ENCODE data around the gene HOXB9. TPM values are rescaled to one million over a fixed set of nuclear protein-coding genes. Genes with fewer than 3 reads are reported as not detected.

HOXB9 gene
- total and polyA plus RNA-seq, 5 donors, result 0.02 TPM; not detected in 4

DNA sequence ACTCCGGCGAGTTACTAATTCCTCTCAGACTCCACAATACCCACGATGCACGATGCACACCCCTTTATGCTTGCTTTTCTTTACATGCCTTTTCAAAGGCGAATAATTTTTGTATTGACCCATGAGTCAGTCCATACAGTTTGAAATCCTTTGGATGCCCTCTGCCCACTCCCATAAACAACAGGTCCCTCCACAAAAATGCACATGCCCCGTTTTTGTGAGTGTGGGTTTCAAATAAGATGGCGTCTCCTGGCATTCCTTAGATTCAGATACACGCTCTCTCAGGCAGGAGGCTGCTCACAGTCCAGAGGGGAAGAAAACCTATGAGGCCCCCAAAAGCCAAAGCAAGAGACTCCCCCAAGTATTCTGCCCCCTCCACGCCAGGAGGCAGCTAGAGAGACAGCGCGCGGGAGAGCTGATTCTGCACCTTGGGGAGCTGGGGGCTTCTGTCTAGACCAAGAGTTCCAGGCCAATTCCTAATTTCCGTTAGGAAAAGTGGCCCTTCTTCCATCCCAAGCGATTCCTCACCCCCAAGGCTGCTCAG, 19.6 kb upstream of the HOXB9 start:
- ATAC-seq, result no peak
- WGBS, result 18% methylated on average over 14 of the region's 14 CpGs

DNA sequence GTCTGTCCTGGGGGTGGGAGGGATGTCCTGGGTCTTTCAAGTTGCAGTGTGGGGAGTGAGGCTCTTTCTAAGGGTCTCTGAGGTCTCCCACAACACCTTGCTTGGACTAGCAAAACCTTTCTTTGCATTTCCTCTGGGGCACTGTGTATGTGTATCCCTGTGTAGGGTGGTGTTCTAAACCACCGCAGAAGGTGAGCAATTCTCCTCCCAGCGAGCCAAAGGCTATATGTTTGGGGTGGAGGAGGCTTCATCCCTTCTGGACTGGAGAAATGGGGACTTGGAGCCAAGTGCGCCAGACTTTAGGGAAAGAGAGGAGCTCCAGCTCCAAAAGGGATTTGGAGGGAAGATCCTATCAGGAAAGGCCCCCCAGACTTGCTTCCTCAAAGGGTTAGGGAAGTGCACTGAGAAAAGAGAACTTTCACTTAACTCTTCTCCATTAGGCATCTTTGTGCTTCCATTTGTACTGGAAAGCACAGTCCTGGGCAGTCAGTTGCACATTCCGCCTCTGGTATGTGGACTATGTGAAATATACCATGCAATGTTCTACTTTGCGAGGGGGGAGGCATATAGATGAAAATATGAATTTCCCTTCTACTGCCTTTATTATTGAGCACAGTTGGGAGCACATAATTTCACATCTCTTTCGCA, 18.9 kb upstream of the HOXB9 start:
- Histone ChIP-seq H3K4me1 (ENCODE audit: control insufficient read depth, insufficient read depth, low read length) (no peaks in the 10 kb centered on the region), H3K9me3 (ENCODE audit: control insufficient read depth, low read length) (no peaks in the 10 kb centered on the region), H3K4me3 (ENCODE audit: low read length) (no peak overlapping the region), H3K27ac (ENCODE audit: low read length) (no peak overlapping the region), H3K27me3 (ENCODE audit: control insufficient read depth, insufficient read depth) (no peaks in the 10 kb centered on the region)
- DNase-seq (no peak), ATAC-seq (no peak)
- intact Hi-C loops (cut with DNase I), result no loop called here
- WGBS, result 27% methylated on average over 6 of the region's 6 CpGs

More for the DNA sequence above, 19.6 kb upstream of the HOXB9 start:
- Histone ChIP-seq H3K4me1 (ENCODE audit: control insufficient read depth, insufficient read depth, low read length) (no peaks in the 10 kb centered on the region), H3K4me3 (ENCODE audit: low read length) (no peak overlapping the region), H3K9me3 (ENCODE audit: control insufficient read depth, low read length) (no peaks in the 10 kb centered on the region), H3K27me3 (ENCODE audit: control insufficient read depth, insufficient read depth) (no peaks in the 10 kb centered on the region), H3K27ac (ENCODE audit: low read length) (no peak overlapping the region)
- intact Hi-C loops (cut with DNase I), result no loop called here
- DNase-seq, result no peak

DNA sequence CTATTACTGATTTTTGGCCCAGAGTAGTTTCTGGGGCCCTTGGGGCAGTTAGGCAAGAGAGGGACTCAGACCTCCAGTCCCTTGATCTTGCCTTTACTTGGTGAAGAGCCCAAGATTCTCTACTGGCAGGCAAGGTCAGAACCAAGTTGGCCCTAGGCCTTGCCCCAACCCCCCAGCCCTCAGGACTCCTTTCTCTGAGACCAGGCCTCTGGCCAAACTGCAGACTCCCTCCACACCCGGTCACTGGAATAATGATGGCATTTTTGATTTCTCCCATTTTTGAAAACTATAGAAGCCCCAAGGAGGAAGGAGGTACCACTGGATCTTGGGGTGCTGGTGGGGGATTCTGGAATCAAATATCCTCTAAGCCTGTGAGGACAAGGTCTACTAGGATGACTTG, 18.0 kb upstream of the HOXB9 start:
- no peaks in the 10 kb centered on the region for H3K4me1 ChIP-seq (ENCODE audit: control insufficient read depth, insufficient read depth, low read length)
- intact Hi-C loops (cut with DNase I), result no loop called here
- no peak overlapping the region for H3K27ac ChIP-seq (ENCODE audit: low read length)
- no peak for ATAC-seq
- H3K4me3 ChIP-seq (ENCODE audit: low read length), result no peak overlapping the region
- DNase-seq, result no peak
- H3K9me3 ChIP-seq (ENCODE audit: control insufficient read depth, low read length), result no peaks in the 10 kb centered on the region
- WGBS, result 55% methylated on average over 1 of the region's 1 CpG
- H3K27me3 ChIP-seq (ENCODE audit: control insufficient read depth, insufficient read depth), result no peaks in the 10 kb centered on the region

GRCh38 chr17:48643697-48644012, 17.5 kb upstream of the HOXB9 start:
- Histone ChIP-seq H3K4me1 (ENCODE audit: control insufficient read depth, insufficient read depth, low read length) (no peaks in the 10 kb centered on the region), H3K9me3 (ENCODE audit: control insufficient read depth, low read length) (no peaks in the 10 kb centered on the region), H3K27ac (ENCODE audit: low read length) (no peak overlapping the region), H3K27me3 (ENCODE audit: control insufficient read depth, insufficient read depth) (no peaks in the 10 kb centered on the region), H3K4me3 (ENCODE audit: low read length) (no peak overlapping the region)
- intact Hi-C loops (cut with DNase I), result no loop called here
- DNase-seq (no peak), ATAC-seq (no peak)

DNA sequence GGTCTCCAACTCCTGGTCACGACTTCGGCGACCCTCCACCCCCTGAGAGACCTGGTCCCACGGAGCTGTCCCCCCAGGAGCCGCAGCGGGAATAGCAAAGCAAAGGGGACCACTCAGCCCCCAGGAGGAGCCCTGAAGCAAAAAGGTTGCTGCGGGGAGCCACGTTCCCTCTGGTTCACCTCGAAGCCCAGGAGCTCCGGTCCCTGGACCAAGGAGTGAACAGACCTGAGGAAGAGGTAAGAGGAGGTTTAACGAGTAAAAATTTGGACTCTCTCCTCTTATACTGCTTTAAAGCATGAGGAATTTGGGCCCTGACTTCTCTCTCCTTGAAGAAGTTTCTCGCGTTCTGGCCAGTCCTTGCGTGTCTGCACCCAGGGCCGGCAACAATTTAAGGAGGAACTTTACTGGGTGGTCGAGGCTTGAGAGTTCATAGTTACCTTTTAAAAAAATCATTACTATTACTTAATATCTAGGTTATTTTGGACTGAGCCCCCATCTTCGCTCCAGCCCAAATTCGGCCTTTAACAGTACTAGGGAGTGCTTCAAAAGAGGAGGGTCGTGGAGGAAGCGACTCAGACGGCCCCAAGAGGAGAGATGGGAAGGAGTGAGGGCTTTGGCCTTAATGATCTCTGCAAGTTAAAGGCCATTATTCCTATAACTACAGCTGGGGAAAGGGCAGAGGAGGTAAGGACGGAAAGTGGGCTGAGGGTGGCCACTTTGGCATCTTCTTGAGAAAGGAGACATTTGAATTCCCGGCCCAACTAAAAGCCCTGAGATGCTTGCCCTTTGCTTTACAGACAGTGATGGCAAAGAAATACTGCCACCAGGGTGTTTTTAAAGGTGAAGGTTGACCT, 16.9 kb upstream of the HOXB9 start:
- intact Hi-C loops (cut with DNase I), result no loop called here
- no peak overlapping the region for H3K4me3 ChIP-seq (ENCODE audit: low read length)
- no peaks in the 10 kb centered on the region for H3K27me3 ChIP-seq (ENCODE audit: control insufficient read depth, insufficient read depth)
- no peaks in the 10 kb centered on the region for H3K4me1 ChIP-seq (ENCODE audit: control insufficient read depth, insufficient read depth, low read length)
- no peaks in the 10 kb centered on the region for H3K9me3 ChIP-seq (ENCODE audit: control insufficient read depth, low read length)
- 19% methylated on average over 23 of the region's 23 CpGs for WGBS
- ATAC-seq (no peak), DNase-seq (no peak)
- H3K27ac ChIP-seq (ENCODE audit: low read length), result no peak overlapping the region

DNA sequence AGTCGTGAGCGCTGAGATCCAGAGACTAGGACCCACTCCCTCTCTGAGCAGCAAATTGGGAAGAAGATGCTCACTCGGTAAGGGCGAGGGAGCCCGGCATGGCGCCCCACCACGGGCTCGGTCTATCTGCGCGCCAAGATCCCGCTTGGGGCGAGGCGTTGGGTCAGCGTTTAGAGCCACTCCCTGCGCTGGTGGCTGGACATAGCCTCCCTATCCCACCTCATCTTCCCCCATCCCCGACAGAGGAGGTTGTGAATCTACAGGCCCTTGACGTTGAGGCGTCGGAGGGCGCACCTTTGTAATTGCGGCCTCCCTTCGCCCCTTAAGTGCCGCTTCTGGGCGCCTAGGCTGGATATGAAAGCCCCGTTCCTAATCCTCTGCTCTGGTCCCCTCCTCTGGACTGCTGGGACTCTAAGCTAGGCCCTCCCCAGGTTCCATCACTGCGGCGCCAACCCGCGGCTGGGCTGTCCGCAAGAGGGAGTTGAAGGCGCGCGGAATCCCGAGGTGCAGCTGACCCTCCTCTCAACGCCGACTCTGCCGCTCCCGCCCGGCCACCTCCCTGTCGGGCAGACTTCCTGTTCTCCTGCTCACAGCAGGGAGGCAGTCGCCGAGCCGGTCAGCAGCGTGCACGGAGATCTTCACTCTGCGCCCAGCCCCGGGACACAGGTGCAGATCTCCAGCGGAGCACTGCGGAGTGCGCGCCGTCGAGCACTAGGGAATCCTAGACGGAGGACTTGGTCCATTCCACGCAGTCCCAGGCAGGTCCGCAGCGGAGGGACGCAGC, 16.1 kb upstream of the HOXB9 start:
- intact Hi-C loops (cut with DNase I), result no loop called here
- WGBS, result 3% methylated on average over 58 of the region's 58 CpGs
- H3K9me3 ChIP-seq (ENCODE audit: control insufficient read depth, low read length), result no peaks in the 10 kb centered on the region
- H3K4me1 ChIP-seq (ENCODE audit: control insufficient read depth, insufficient read depth, low read length), result no peaks in the 10 kb centered on the region
- ATAC-seq (no peak), DNase-seq (no peak)
- H3K27ac ChIP-seq (ENCODE audit: low read length), result no peak overlapping the region
- no peaks in the 10 kb centered on the region for H3K27me3 ChIP-seq (ENCODE audit: control insufficient read depth, insufficient read depth)
- H3K4me3 ChIP-seq (ENCODE audit: low read length), result no peak overlapping the region

GRCh38 chr17:48641541-48642058, 15.4 kb upstream of the HOXB9 start:
- WGBS, result 4% methylated on average over 29 of the region's 29 CpGs
- Histone ChIP-seq H3K27me3 (ENCODE audit: control insufficient read depth, insufficient read depth) (no peaks in the 10 kb centered on the region), H3K9me3 (ENCODE audit: control insufficient read depth, low read length) (no peaks in the 10 kb centered on the region), H3K4me3 (ENCODE audit: low read length) (no peak overlapping the region), H3K4me1 (ENCODE audit: control insufficient read depth, insufficient read depth, low read length) (no peaks in the 10 kb centered on the region), H3K27ac (ENCODE audit: low read length) (no peak overlapping the region)
- intact Hi-C loops (cut with DNase I), result no loop called here
- ATAC-seq (no peak), DNase-seq (no peak)

DNA sequence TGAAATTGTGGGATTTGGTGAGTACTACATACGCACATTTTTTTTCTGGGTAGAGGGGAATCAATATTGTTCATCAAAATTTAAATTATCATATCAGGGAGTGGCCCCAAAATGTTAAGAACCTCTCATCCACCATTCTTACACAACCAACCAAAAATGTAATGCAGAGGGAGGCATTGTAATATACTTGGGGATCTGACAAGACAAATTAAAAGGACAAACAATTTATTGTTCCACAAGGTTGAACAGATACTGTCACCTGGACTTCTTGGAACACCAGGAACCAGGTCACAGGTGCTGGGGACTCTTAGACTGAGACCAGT, 14.7 kb upstream of the HOXB9 start:
- Histone ChIP-seq H3K4me1 (ENCODE audit: control insufficient read depth, insufficient read depth, low read length) (no peaks in the 10 kb centered on the region), H3K4me3 (ENCODE audit: low read length) (no peak overlapping the region), H3K27ac (ENCODE audit: low read length) (no peak overlapping the region), H3K9me3 (ENCODE audit: control insufficient read depth, low read length) (no peaks in the 10 kb centered on the region), H3K27me3 (ENCODE audit: control insufficient read depth, insufficient read depth) (peaks cover 2% of the 10 kb centered on the region)
- intact Hi-C loops (cut with DNase I), result no loop called here
- 35% methylated on average over 1 of the region's 1 CpG for WGBS
- no peak for ATAC-seq
- DNase-seq, result no peak

- DNase-seq (no peak), ATAC-seq (no peak)
- H3K27me3 ChIP-seq (ENCODE audit: control insufficient read depth, insufficient read depth), result peaks cover 4% of the 10 kb centered on the region
- no peaks in the 10 kb centered on the region for H3K4me1 ChIP-seq (ENCODE audit: control insufficient read depth, insufficient read depth, low read length)
- intact Hi-C loops (cut with DNase I), result no loop called here
- WGBS, result 43% methylated on average over 6 of the region's 6 CpGs
- no peaks in the 10 kb centered on the region for H3K9me3 ChIP-seq (ENCODE audit: control insufficient read depth, low read length)
- H3K27ac ChIP-seq (ENCODE audit: low read length), result no peak overlapping the region
- no peak overlapping the region for H3K4me3 ChIP-seq (ENCODE audit: low read length)
Measured at GRCh38 chr17:48639982-48640857, 14.1 kb upstream of the HOXB9 start.

- no peak overlapping the region for H3K4me3 ChIP-seq (ENCODE audit: low read length)
- 19% methylated on average over 5 of the region's 5 CpGs for WGBS
- intact Hi-C loops (cut with DNase I), result no loop called here
- ATAC-seq, result no peak
- no peaks in the 10 kb centered on the region for H3K4me1 ChIP-seq (ENCODE audit: control insufficient read depth, insufficient read depth, low read length)
- peaks cover 4% of the 10 kb centered on the region for H3K27me3 ChIP-seq (ENCODE audit: control insufficient read depth, insufficient read depth)
- no peak for DNase-seq
- no peak overlapping the region for H3K27ac ChIP-seq (ENCODE audit: low read length)
- H3K9me3 ChIP-seq (ENCODE audit: control insufficient read depth, low read length), result no peaks in the 10 kb centered on the region
Measured at GRCh38 chr17:48639136-48639535, 13.0 kb upstream of the HOXB9 start.
